IMR-90 (cell line): Measurements from ENCODE around the gene OR2V2. TPM values are rescaled to one million over a fixed set of nuclear protein-coding genes. Genes with fewer than 3 reads are reported as not detected.
A peak's percentile ranks its signal among the peaks of the same experiment; 100 is the strongest.
"Not testable (repeated sequence)": the region's sequence is repeated elsewhere in the genome, so short reads cannot be mapped to it uniquely, and the experiment has no call there.

Experiments
- ATAC-seq: fragments of 200-7000 bp; cut with Tn5 transposase; 2 replicates; pipeline ENCODE4 v1.9.1; 2020; ENCODE audit warnings: low read depth, mild to moderate bottlenecking, moderate library complexity
- BruUV-seq: library from RNA; stranded (reverse); fragments of 400-500 nt; replicated peaks from 2 replicates; lab custom pipeline; 2021; lab: Mats Ljungman, UMichigan
- CTCF ChIA-PET: fragments of 300-600 bp; formaldehyde crosslinking; extraction: SDS; loops from one replicate; lab custom pipeline; 2021; ENCODE audit warnings: antibody characterized with exemption; lab: Yijun Ruan, JAX
- POLR2A ChIA-PET: fragments of 300-600 bp; sonication (Branson Sonifier 250); formaldehyde crosslinking; loops from one replicate; lab custom pipeline; 2022; ENCODE audit warnings: antibody characterized with exemption; ENCODE audit not compliant: unreplicated experiment; lab: Charles Lee
- DNase-seq: peaks from one replicate; pipeline ENCODE4 v3.0.0; 2013
- H2AFZ ChIP-seq: replicated peaks from 2 replicates; pipeline ENCODE3; 2013; ENCODE audit warnings: low read length, mild to moderate bottlenecking; ENCODE audit not compliant: poor library complexity
- H2AK5ac ChIP-seq: 2 replicates; pipeline ENCODE4 v1.6.1; 2013; ENCODE audit warnings: low read depth, low read length, inconsistent platforms
- H2AK9ac ChIP-seq: replicated peaks from 2 replicates; pipeline ENCODE3; 2013; ENCODE audit warnings: mild to moderate bottlenecking, low read depth, low read length, moderate library complexity; ENCODE audit not compliant: poor library complexity
- H2BK120ac ChIP-seq: 2 replicates; pipeline ENCODE4 v1.6.1; 2013; ENCODE audit warnings: low read depth, low read length, inconsistent platforms
- H2BK15ac ChIP-seq: 3 replicates; pipeline ENCODE4 v1.6.1; 2013; ENCODE audit warnings: low read depth, low read length, inconsistent platforms
- H2BK20ac ChIP-seq: 2 replicates; pipeline ENCODE4 v1.6.1; 2013; ENCODE audit warnings: low read depth, mild to moderate bottlenecking, inconsistent platforms, low read length, moderate library complexity
- H2BK5ac ChIP-seq: 2 replicates; pipeline ENCODE4 v1.6.1; 2013; ENCODE audit warnings: mild to moderate bottlenecking, low read depth, low read length, inconsistent platforms; ENCODE audit not compliant: poor library complexity, severe bottlenecking
- H3K14ac ChIP-seq: replicated peaks from 2 replicates; pipeline ENCODE4 v1.6.1; 2013; ENCODE audit warnings: low read depth, low read length, inconsistent platforms
- H3K18ac ChIP-seq: 2 replicates; pipeline ENCODE4 v1.6.1; 2013; ENCODE audit warnings: low read depth, low read length, control low read depth
- H3K23ac ChIP-seq: 2 replicates; pipeline ENCODE4 v1.6.1; 2013; ENCODE audit warnings: low read depth, low read length, inconsistent platforms
- H3K27ac ChIP-seq: 2 replicates; pipeline ENCODE4 v1.5.1; 2013; ENCODE audit warnings: mild to moderate bottlenecking, control low read depth, low read length; ENCODE audit not compliant: insufficient read depth
- H3K27me3 ChIP-seq: 2 replicates; pipeline ENCODE4 v1.6.1; 2013; ENCODE audit warnings: low read length; ENCODE audit not compliant: control insufficient read depth, insufficient read depth
- H3K36me3 ChIP-seq: 2 replicates; pipeline ENCODE4 v1.6.1; 2013; ENCODE audit warnings: low read length, mixed read lengths; ENCODE audit not compliant: control insufficient read depth, insufficient read depth
- H3K4ac ChIP-seq: 2 replicates; pipeline ENCODE4 v1.6.1; 2013; ENCODE audit warnings: low read depth, low read length, inconsistent platforms
- H3K4me1 ChIP-seq: 2 replicates; pipeline ENCODE4 v1.6.1; 2013; ENCODE audit warnings: low read length, mixed read lengths; ENCODE audit not compliant: control insufficient read depth, insufficient read depth
- H3K4me2 ChIP-seq: 2 replicates; pipeline ENCODE4 v1.6.1; 2013; ENCODE audit warnings: low read depth, mild to moderate bottlenecking, control low read depth, low read length, moderate library complexity
- H3K4me3 ChIP-seq: 2 replicates; pipeline ENCODE4 v1.5.1; 2013; ENCODE audit warnings: low read depth, mild to moderate bottlenecking, control low read depth, low read length, moderate library complexity; ENCODE audit not compliant: insufficient read depth
- H3K56ac ChIP-seq: 2 replicates; pipeline ENCODE4 v1.6.1; 2013; ENCODE audit warnings: low read length, inconsistent platforms; ENCODE audit not compliant: insufficient read depth; ENCODE audit errors: extremely low read depth
- H3K79me1 ChIP-seq, 2 experiments: 2 replicates each; pipeline ENCODE4 v1.6.1; 2013; ENCODE audit warnings: low read length in 2 of 2, inconsistent platforms in 1 of 2, low read depth in 1 of 2
- H3K9ac ChIP-seq: 2 replicates; pipeline ENCODE4 v1.6.1; 2013; ENCODE audit warnings: low read depth, low read length, control low read depth
- H3K9me1 ChIP-seq: 2 replicates; pipeline ENCODE4 v1.6.1; 2013; ENCODE audit warnings: low read length, inconsistent platforms; ENCODE audit not compliant: insufficient read depth
- H3K9me3 ChIP-seq: 2 replicates; pipeline ENCODE4 v1.6.1; 2013; ENCODE audit warnings: low read length; ENCODE audit not compliant: control insufficient read depth, insufficient read depth
- H4K20me1 ChIP-seq: 2 replicates; pipeline ENCODE4 v1.6.1; 2013; ENCODE audit warnings: low read length, inconsistent platforms; ENCODE audit not compliant: insufficient read depth
- H4K5ac ChIP-seq: 2 replicates; pipeline ENCODE4 v1.6.1; 2013; ENCODE audit warnings: mild to moderate bottlenecking, low read depth, low read length, control low read depth
- H4K8ac ChIP-seq, 2 experiments: 2 replicates each; pipeline ENCODE4 v1.6.1; 2013; ENCODE audit warnings: low read depth in 2 of 2, low read length in 2 of 2, control low read depth in 1 of 2, inconsistent platforms in 1 of 2
- H4K91ac ChIP-seq: 2 replicates; pipeline ENCODE4 v1.6.1; 2013; ENCODE audit warnings: low read depth, low read length, inconsistent platforms; ENCODE audit not compliant: insufficient read depth
- MAZ ChIP-seq: IDR thresholded peaks from 2 replicates; pipeline ENCODE4 v1.6.1; 2012; ENCODE audit warnings: low read depth, mild to moderate bottlenecking, low read length, improper control_type of control experiment, moderate library complexity, borderline replicate concordance
- MXI1 ChIP-seq: IDR thresholded peaks from 2 replicates; pipeline ENCODE4 v1.6.1; 2012; ENCODE audit warnings: low read depth, mild to moderate bottlenecking, low read length, moderate library complexity, borderline replicate concordance
- WGBS, 2 experiments: methylation state at CpG; one replicate each; pipeline versions ENCODE4 v1.1.5 to v1.1.7; 2013; ENCODE audit warnings: missing lambda C conversion rate in 2 of 2; ENCODE audit not compliant: insufficient read length in 1 of 2; ENCODE audit errors: extremely low coverage in 2 of 2; 5-methylcytosine and 5-hydroxymethylcytosine counted together
- dilution Hi-C: fragments of 300-500 bp; cut with HindIII; formaldehyde crosslinking; loops from one replicate; pipeline ENCODE4 v1.14.3; 2018; ENCODE audit warnings: low sequenced_read_pairs; ENCODE audit not compliant: unreplicated experiment
- in situ Hi-C: fragments of 300-500 bp; cut with MboI; formaldehyde crosslinking; loops from 3 replicates; pipeline ENCODE4 v1.14.3; 2019; ENCODE audit warnings: low sequenced_read_pairs, inconsistent platforms, mixed read lengths
- intact Hi-C: fragments of 100-400 bp; cut with micrococcal nuclease; formaldehyde crosslinking; loops from 2 replicates; pipeline ENCODE4 v1.10.0; 2022
- polyA plus RNA-seq, 3 experiments: library from polyadenylated mRNA; depleted of rRNA; stranded (reverse); fragments of >200 nt; gene quantifications; 2 replicates each; pipeline ENCODE4 v1.2.3, GENCODE V29; 2012; ENCODE audit warnings: low replicate concordance in 1 of 3
- total RNA-seq: library from RNA; depleted of rRNA; stranded (reverse); fragments of >200 nt; gene quantifications from 2 replicates; pipeline ENCODE4 v1.2.3, GENCODE V29; 2012

OR2V2 gene
- total and polyA plus RNA-seq, 2 of the 4 experiments (the other 2 are of a cell fraction): not detected

- Histone ChIP-seq H3K56ac (no peak overlapping the region), H2BK20ac (0 out of 2 replicates have a peak overlapping the region, but pooled peaks have one; percentile 35), H3K4me3 (peak overlapping the region; percentile 47), H2AK5ac (no peak overlapping the region), H3K27me3 (peaks cover 4% of the 10 kb centered on the region), H4K8ac (peak overlapping the region; percentile 40 to 80; a peak in 3 of 4 replicates), H3K14ac (no peak overlapping the region), H3K4me2 (peak overlapping the region; percentile 47), H3K18ac (peak overlapping the region; percentile 57; the same call in 1 of the 2 replicates), H2AFZ (peak overlapping the region; percentile 98), H3K79me1 (no peaks in the 10 kb centered on the region), H3K23ac (no peak overlapping the region), H2BK5ac (peak overlapping the region; percentile 55), H3K9me1 (peaks cover 3% of the 10 kb centered on the region), H3K9ac (peak overlapping the region; percentile 5; the same call in 1 of the 2 replicates), H4K91ac (peak overlapping the region; percentile 31; the same call in 1 of the 2 replicates), H4K20me1 (no peaks in the 10 kb centered on the region), H2BK15ac (no peak overlapping the region; the same call in 2 of the 3 replicates), H3K4me1 (peaks cover 4% of the 10 kb centered on the region), H4K5ac (peak overlapping the region; percentile 66), H3K4ac (peak overlapping the region; percentile 60), H3K36me3 (no peaks in the 10 kb centered on the region), H3K9me3 (no peaks in the 10 kb centered on the region), H3K27ac (peak overlapping the region; percentile 20), H2BK120ac (0 out of 2 replicates have a peak overlapping the region, but pooled peaks have one; percentile 19), H2AK9ac (peak overlapping the region; percentile 85)
- in situ Hi-C loops (no loop called here), dilution Hi-C loops (no loop called here), intact Hi-C loops (loop anchor here (2.0 kb wide), 1 partner anchor 63 kb away; the partner anchor contains the start of gene TRIM41)
- WGBS, 2 experiments: 20% methylated on average over 1 of the region's 21 CpGs; no CpG with 5 or more reads in 1 of the 2 experiments
- ATAC-seq (peak; percentile 28), DNase-seq (peak; percentile 59)
- 0 out of 2 replicates have a peak, but pooled peaks have one; percentile 27 for TF ChIP-seq MAZ
- TF ChIP-seq MXI1: no peak
- BruUV-seq: no TSS peak
- POLR2A ChIA-PET: no interaction called here
- CTCF ChIA-PET: no interaction called here
These were observed 12.9 kb downstream of the OR2V2 start for GRCh38 chr5:181160152-181160754.

- BruUV-seq, H4K20me1 ChIP-seq, H3K27me3 ChIP-seq, H3K18ac ChIP-seq, H3K4me1 ChIP-seq, CTCF ChIA-PET, H3K9ac ChIP-seq, H3K36me3 ChIP-seq, H3K56ac ChIP-seq, H3K23ac ChIP-seq, H3K9me3 ChIP-seq, dilution Hi-C loops, POLR2A ChIA-PET, H3K9me1 ChIP-seq, H2BK20ac ChIP-seq, H3K79me1 ChIP-seq, in situ Hi-C loops, H2BK5ac ChIP-seq, H2AK5ac ChIP-seq: not testable (repeated sequence)
- peak overlapping the region; percentile 4; the same call in 1 of the 2 replicates for H3K4ac ChIP-seq
- H3K4me2 ChIP-seq: peak overlapping the region; percentile 27
- 31% methylated on average over 7 of the region's 48 CpGs; no CpG with 5 or more reads in 1 of the 2 experiments for WGBS, 2 experiments
- peak overlapping the region; percentile 43; the same call in 1 of the 3 replicates for H2BK15ac ChIP-seq
- ATAC-seq (peak; percentile 21; the same call in 1 of the 2 replicates), DNase-seq (peak; percentile 71)
- intact Hi-C loops: loop anchor here (2.0 kb wide), 1 partner anchor 62 kb away; the partner anchor contains the start of gene TRIM41
- peak overlapping the region; percentile 23; the same call in 1 of the 2 replicates for H4K91ac ChIP-seq
- H4K8ac ChIP-seq: peak overlapping the region; percentile 75 to 97; a peak in 3 of 4 replicates
- peak overlapping the region; percentile 3; the same call in 1 of the 2 replicates for H2BK120ac ChIP-seq
- peak overlapping the region; percentile 31 for H2AK9ac ChIP-seq
- H3K14ac ChIP-seq: peak overlapping the region; percentile 76
- H3K4me3 ChIP-seq: peak overlapping the region; percentile 10; the same call in 1 of the 2 replicates
- H4K5ac ChIP-seq: peak overlapping the region; percentile 14; the same call in 1 of the 2 replicates
- 0 out of 2 replicates have a peak overlapping the region, but pooled peaks have one; percentile 4 for H3K27ac ChIP-seq
- H2AFZ ChIP-seq: peak overlapping the region; percentile 88
These were observed 13.6 kb downstream of the OR2V2 start for GRCh38 chr5:181160755-181161533.
